ENCODE results near the gene PDGFRA.
"Not testable (repeated sequence)": the region's sequence is repeated elsewhere in the genome, so short reads cannot be mapped to it uniquely, and the experiment has no call there.

Gene PDGFRA

GRCh38 chr4:54228056-54228527 lies 1.0 kb upstream of the PDGFRA start:
- peak; percentile 92 for DNase-seq

- DNase-seq, result peak; percentile 29
Observed at GRCh38 chr4:54228546-54228945, 547 bp upstream of the PDGFRA start.

- DNase-seq, result peak; percentile 53
Observed at GRCh38 chr4:54229631-54230483, 764 bp downstream of the PDGFRA start.

- DNase-seq, result peak; percentile 76
Observed at GRCh38 chr4:54230484-54231418, 1.7 kb downstream of the PDGFRA start.

- no peak for DNase-seq
Observed at GRCh38 chr4:54231419-54231767, 2.3 kb downstream of the PDGFRA start.

- DNase-seq, result peak; percentile 81
Observed at GRCh38 chr4:54231768-54232688, 2.9 kb downstream of the PDGFRA start.

GRCh38 chr4:54233277-54233696 lies 4.2 kb downstream of the PDGFRA start:
- peak; percentile 90 for DNase-seq

GRCh38 chr4:54233697-54234496 lies 4.8 kb downstream of the PDGFRA start:
- DNase-seq, result peak; percentile 87

- DNase-seq, result no peak
Observed at GRCh38 chr4:54234497-54235205, 5.6 kb downstream of the PDGFRA start.

- not testable (repeated sequence) for DNase-seq
Observed at GRCh38 chr4:54236316-54236715, 7.2 kb downstream of the PDGFRA start.

- DNase-seq, result no peak
Observed at GRCh38 chr4:54237770-54238169, 8.7 kb downstream of the PDGFRA start.

- no peak for DNase-seq
Observed at GRCh38 chr4:54238389-54238788, 9.3 kb downstream of the PDGFRA start.

- DNase-seq, result not testable (repeated sequence)
Observed at GRCh38 chr4:54241268-54241823, 12.3 kb downstream of the PDGFRA start.

GRCh38 chr4:54243541-54243940 lies 14.4 kb downstream of the PDGFRA start:
- DNase-seq, result not testable (repeated sequence)

GRCh38 chr4:54252312-54252711 lies 23.2 kb downstream of the PDGFRA start:
- not testable (repeated sequence) for DNase-seq

- DNase-seq, result no peak
Observed at GRCh38 chr4:54254116-54254914, 25.2 kb downstream of the PDGFRA start.

- DNase-seq, result no peak
Observed at GRCh38 chr4:54254915-54255246, 25.8 kb downstream of the PDGFRA start.

GRCh38 chr4:54255881-54256280 lies 26.8 kb downstream of the PDGFRA start:
- no peak for DNase-seq
